ENCODE measurements around the gene MCFD2.

DNA sequence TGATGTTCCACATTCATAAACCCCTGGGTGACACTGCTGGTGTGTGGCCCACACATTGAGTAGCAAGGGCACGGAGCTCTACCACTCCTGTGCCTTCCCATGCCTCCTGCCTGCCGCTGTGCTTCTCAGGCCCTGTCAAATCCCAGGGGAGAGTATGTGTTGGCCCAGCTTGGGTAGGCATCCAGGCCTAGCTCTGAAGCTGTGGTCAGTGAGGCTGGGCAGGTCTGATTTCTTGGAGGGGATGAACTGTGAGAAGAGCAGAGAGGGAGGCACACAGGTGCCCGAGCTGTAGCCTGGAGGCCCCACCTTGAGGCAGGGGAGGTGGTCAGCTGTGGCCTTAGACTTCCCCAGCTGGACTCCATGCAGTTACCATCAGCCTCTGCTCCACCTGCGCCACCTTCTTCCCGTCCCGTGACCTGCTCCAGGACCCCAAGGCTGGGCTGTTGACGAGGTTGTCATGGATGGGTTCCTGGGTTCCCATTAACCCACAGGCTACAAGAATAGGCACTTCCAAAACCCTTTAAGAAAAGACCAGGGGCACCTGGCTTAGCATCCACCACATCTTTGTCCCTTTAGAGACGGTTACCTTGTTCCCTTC, 23.6 kb downstream of the MCFD2 start:
- TF ChIP-seq, protein P1, sequence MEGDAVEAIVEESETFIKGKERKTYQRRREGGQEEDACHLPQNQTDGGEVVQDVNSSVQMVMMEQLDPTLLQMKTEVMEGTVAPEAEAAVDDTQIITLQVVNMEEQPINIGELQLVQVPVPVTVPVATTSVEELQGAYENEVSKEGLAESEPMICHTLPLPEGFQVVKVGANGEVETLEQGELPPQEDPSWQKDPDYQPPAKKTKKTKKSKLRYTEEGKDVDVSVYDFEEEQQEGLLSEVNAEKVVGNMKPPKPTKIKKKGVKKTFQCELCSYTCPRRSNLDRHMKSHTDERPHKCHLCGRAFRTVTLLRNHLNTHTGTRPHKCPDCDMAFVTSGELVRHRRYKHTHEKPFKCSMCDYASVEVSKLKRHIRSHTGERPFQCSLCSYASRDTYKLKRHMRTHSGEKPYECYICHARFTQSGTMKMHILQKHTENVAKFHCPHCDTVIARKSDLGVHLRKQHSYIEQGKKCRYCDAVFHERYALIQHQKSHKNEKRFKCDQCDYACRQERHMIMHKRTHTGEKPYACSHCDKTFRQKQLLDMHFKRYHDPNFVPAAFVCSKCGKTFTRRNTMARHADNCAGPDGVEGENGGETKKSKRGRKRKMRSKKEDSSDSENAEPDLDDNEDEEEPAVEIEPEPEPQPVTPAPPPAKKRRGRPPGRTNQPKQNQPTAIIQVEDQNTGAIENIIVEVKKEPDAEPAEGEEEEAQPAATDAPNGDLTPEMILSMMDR (IDR thresholded peaks at IDR 0.05), result no peak
- no peak for TF ChIP-seq POLR2A (IDR thresholded peaks at IDR 0.05)
